Upper lobe of left lung (tissue), 6 donors: ENCODE data around the gene HEPACAM2. TPM values are rescaled to one million over a fixed set of nuclear protein-coding genes. Genes with fewer than 3 reads are reported as not detected.
A peak's percentile ranks its signal among the peaks of the same experiment; 100 is the strongest.

Source experiments
- ATAC-seq, 2 donors: fragments of 200-7000 bp; cut with Tn5 transposase; one replicate each; pipeline ENCODE4 v1.9.1; 2022; ENCODE audit warnings: mild to moderate bottlenecking in 2 of 2, moderate library complexity in 2 of 2; ENCODE audit not compliant: low FRiP score in 2 of 2
- DNase-seq, 2 donors: peaks; one replicate each; pipeline ENCODE4 v3.0.0-alpha.2; 2019 to 2020
- H3K27ac ChIP-seq, 4 donors: fragments of 200-600 bp; sonication (generic); one replicate each; pipeline ENCODE4 v1.5.1; 2016 to 2019
- H3K27me3 ChIP-seq, 4 donors: fragments of 200-600 bp; sonication (generic); one replicate each; pipeline ENCODE4 v1.5.1; 2017 to 2019
- H3K36me3 ChIP-seq, 4 donors: fragments of 200-600 bp; sonication (generic); one replicate each; pipeline ENCODE4 v1.5.1; 2016 to 2019
- H3K4me1 ChIP-seq, 4 donors: fragments of 200-600 bp; sonication (generic); one replicate each; pipeline ENCODE4 v1.5.1; 2018 to 2019
- H3K4me3 ChIP-seq, 4 donors: fragments of 200-600 bp; sonication (generic); one replicate each; pipeline ENCODE4 v1.5.1; 2017 to 2019; ENCODE audit warnings: mild to moderate bottlenecking in 2 of 4, moderate library complexity in 1 of 4
- H3K9me3 ChIP-seq, 4 donors: fragments of 200-600 bp; sonication (generic); one replicate each; pipeline ENCODE4 v1.5.1; 2018 to 2019
- EP300 ChIP-seq, 4 donors: sonication (generic); formaldehyde crosslinking; IDR thresholded peaks; one replicate each; pipeline ENCODE4 v1.5.1; 2017; ENCODE audit warnings: antibody characterized with exemption in 4 of 4, control low read depth in 2 of 4
- POLR2A ChIP-seq, 4 donors: fragments of 450-650 bp; IDR thresholded peaks; one replicate each; pipeline ENCODE4 v1.5.1; 2016 to 2017; ENCODE audit warnings: antibody characterized with exemption in 4 of 4, mild to moderate bottlenecking in 2 of 4
- POLR2AphosphoS5 ChIP-seq, 2 donors: sonication (generic); formaldehyde crosslinking; IDR thresholded peaks; one replicate each; pipeline ENCODE4 v1.5.1; 2017; ENCODE audit warnings: antibody characterized with exemption in 2 of 2
- WGBS, 2 donors: methylation state at CpG; one replicate each; pipeline ENCODE4 v1.1.5; 2017 to 2018; 5-methylcytosine and 5-hydroxymethylcytosine counted together
- total RNA-seq, 6 donors: library from RNA; depleted of rRNA in 4 of 6; stranded (reverse); fragments of >200 nt in 4 of 6; gene quantifications; one replicate each; pipeline versions ENCODE4 v1.1.0 to v1.2.1, GENCODE V29; 2016 to 2021
- TF ChIP-seq, protein P1 (sequence below), 6 experiments: fragments of 450-650 bp in 4 of 6; fragments of 200-600 bp in 2 of 6; sonication (generic) in 2 of 6; IDR thresholded peaks; one replicate each; pipeline ENCODE4 v1.5.1; 2016 to 2019; ENCODE audit warnings: antibody characterized with exemption in 6 of 6
- donor health status: DM: no; HTN: no; CAD: no; lungs with moderate emphysema.
- donor health status: DM: no; HTN: yes; CAD: no; lungs with severe emphysema.

HEPACAM2 gene
- total RNA-seq, 6 donors from 2014 or later, result 0.30 to 7.3 (median 0.30) TPM; not detected in 2

DNA sequence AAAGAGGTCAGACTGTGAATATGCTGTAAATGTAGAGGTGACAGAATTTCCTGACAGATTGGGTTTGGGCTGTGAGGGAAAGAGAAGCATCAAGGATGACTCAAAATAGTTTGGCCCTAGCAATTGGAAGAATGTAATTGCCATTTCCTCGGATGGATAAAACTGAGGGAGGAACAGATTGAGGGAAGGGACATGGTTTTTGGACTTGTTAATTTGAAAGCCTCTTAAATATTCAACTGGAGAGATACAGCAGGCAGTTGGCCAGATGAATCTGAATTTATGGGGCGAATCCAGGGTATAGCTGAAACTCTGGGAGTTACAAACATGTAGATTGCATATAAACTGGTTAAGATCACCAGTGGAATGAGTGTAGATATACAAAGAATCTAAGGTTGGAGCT is 9.3 kb upstream of the HEPACAM2 start:
- no peaks in the 10 kb centered on the region for H3K27me3 ChIP-seq

DNA sequence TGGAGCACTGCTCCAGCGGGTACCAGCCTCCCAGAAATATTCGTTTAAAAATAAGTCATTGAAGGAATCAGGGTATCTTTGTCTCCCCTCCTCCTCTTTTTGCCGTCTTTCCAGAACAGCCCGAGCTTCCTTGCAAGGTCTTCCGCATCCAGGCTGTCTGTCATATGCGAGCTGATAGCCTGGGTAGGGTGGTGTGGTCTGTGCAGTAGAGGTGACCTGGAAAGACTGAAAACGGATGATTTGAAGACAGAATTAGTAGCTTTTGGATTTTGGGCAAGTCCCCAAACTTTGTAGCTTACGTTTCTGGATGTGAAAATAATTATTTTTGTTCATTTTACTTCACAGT is 6.4 kb upstream of the HEPACAM2 start:
- 0 to 1% methylated on average over 8 of the region's 8 CpGs for WGBS, 2 donors
- DNase-seq (no peak), ATAC-seq (peak in 1 of 2 donors; percentile 35)
- Histone ChIP-seq H3K4me1 (peaks cover 12 to 20% (median 18%) of the 10 kb centered on the region in 4 donors), H3K4me3 (peak overlapping the region; percentile 61 to 91 (median 84)), H3K36me3 (no peaks in the 10 kb centered on the region), H3K27me3 (no peaks in the 10 kb centered on the region), H3K27ac (peak overlapping the region; percentile 47 to 85 (median 82)), H3K9me3 (no peaks in the 10 kb centered on the region)
- TF ChIP-seq, protein P1, sequence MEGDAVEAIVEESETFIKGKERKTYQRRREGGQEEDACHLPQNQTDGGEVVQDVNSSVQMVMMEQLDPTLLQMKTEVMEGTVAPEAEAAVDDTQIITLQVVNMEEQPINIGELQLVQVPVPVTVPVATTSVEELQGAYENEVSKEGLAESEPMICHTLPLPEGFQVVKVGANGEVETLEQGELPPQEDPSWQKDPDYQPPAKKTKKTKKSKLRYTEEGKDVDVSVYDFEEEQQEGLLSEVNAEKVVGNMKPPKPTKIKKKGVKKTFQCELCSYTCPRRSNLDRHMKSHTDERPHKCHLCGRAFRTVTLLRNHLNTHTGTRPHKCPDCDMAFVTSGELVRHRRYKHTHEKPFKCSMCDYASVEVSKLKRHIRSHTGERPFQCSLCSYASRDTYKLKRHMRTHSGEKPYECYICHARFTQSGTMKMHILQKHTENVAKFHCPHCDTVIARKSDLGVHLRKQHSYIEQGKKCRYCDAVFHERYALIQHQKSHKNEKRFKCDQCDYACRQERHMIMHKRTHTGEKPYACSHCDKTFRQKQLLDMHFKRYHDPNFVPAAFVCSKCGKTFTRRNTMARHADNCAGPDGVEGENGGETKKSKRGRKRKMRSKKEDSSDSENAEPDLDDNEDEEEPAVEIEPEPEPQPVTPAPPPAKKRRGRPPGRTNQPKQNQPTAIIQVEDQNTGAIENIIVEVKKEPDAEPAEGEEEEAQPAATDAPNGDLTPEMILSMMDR (IDR thresholded peaks at IDR 0.05), result no peak
- TF ChIP-seq POLR2A (IDR thresholded peaks at IDR 0.05) (no peak), EP300 (IDR thresholded peaks at IDR 0.05) (no peak), POLR2AphosphoS5 (IDR thresholded peaks at IDR 0.05) (no peak)

More for the DNA sequence above, 9.3 kb upstream of the HEPACAM2 start:
- TF ChIP-seq, protein P1 (IDR thresholded peaks at IDR 0.05), result no peak
- TF ChIP-seq POLR2A (IDR thresholded peaks at IDR 0.05) (no peak), EP300 (IDR thresholded peaks at IDR 0.05) (no peak), POLR2AphosphoS5 (IDR thresholded peaks at IDR 0.05) (no peak)
- ATAC-seq, result no peak
- WGBS, 2 donors, result 89 to 90% methylated on average over 2 of the region's 2 CpGs
- Histone ChIP-seq H3K4me1 (peaks cover 11 to 17% (median 13%) of the 10 kb centered on the region in 4 donors), H3K4me3 (no peak overlapping the region), H3K36me3 (no peaks in the 10 kb centered on the region), H3K9me3 (no peaks in the 10 kb centered on the region), H3K27ac (no peak overlapping the region)
- DNase-seq, result no peak

DNA sequence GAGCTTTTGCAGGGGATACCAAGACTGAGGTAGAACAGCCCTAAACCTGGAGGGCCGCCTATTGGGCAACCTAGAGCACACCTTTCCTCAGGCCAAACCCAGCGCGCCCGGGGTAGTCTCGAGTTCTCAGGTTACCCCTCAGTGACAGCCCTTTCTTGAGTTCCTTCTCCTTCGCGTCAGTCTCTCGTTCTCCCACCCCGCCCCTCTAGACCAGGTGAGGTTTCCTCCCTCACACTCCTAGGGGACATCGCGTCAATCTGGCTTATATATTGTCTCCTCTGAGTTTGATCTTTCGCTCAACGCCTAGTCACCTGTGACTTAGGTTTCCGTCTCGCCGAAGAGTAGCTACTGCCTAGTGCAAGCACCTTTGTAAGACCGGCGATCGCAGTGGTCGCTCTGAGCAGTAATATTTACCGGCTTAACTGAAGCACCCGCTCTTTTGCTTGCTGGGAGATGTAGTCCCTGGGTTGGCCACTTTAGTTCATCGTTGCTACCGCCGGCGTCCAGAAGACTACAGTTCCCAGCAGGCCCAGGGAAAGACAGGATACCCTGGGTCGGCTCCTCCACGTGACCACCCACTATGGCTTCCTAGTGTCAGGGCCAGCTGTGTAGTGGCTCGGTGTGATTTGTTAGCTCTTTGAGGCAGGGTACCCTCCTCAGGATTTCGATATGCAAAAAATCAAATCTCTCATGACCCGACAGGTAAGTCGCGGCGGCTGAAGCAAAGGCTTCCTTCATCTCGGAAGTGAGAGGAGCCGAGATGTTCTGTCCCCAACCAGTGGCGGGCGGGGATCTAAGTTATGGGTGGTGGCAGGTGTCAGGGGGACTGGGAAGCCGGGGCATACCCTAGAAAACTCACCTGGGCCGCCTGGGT is 5.8 kb upstream of the HEPACAM2 start, which contains the start of gene VPS50:
Gene VPS50, plus strand, starts transcription at position 568 of the 874 bp plus-strand sequence. Its CDS starts 102 bp downstream, at position 670.
- no peak for TF ChIP-seq EP300 (IDR thresholded peaks at IDR 0.05)
- TF ChIP-seq POLR2AphosphoS5 (IDR thresholded peaks at IDR 0.05), result peak in 1 of 2 donors; percentile 78
- peak in 3 of 4 donors; percentile 52 to 76 (median 57) for TF ChIP-seq POLR2A (IDR thresholded peaks at IDR 0.05)
- TF ChIP-seq, protein P1 (IDR thresholded peaks at IDR 0.05), result peak in 4 of 6 experiments; percentile 38 to 61 (median 43)
- H3K4me3 ChIP-seq, result peak within 1 kb of the TSS; percentile 61 to 91 (median 84)
- peak within 1 kb of the TSS; percentile 64 to 85 (median 82) for H3K27ac ChIP-seq
- H3K36me3 ChIP-seq, result no peaks in the 10 kb centered on the region
- DNase-seq (peak in 1 of 2 donors; percentile 98), ATAC-seq (peak; percentile 100)
- no peaks in the 10 kb centered on the region for H3K9me3 ChIP-seq
- 0% methylated on average over 27 to 40 of the region's 40 CpGs for WGBS, 2 donors
- peaks cover 12 to 20% (median 18%) of the 10 kb centered on the region in 4 donors for H3K4me1 ChIP-seq
- H3K27me3 ChIP-seq, result no peaks in the 10 kb centered on the region

DNA sequence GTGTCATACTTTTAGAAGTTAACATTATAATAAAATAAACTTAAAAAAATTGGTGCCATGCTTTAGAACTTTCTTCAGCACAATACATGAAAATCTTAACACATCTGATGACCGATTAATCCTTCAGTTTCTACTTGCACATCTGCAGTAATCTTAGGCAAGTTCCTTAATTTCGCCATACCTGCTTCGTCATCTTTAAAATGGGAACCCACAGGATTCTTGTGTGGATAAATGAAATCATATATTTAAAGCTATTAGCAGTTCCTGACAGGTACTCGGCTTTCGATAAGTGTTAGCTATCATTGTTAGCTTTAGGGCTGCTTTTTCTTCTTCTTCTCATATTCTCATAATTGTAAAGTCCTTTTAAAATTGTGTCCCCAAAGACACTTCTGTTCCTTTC is 5.0 kb upstream of the HEPACAM2 start:
- Histone ChIP-seq H3K9me3 (no peaks in the 10 kb centered on the region), H3K27ac (peak overlapping the region; percentile 64 to 85 (median 82)), H3K36me3 (no peaks in the 10 kb centered on the region), H3K4me3 (peak overlapping the region; percentile 61 to 91 (median 84)), H3K27me3 (no peaks in the 10 kb centered on the region), H3K4me1 (peaks cover 12 to 20% (median 18%) of the 10 kb centered on the region in 4 donors)
- TF ChIP-seq, protein P1 (IDR thresholded peaks at IDR 0.05), result no peak
- TF ChIP-seq POLR2A (IDR thresholded peaks at IDR 0.05) (no peak), EP300 (IDR thresholded peaks at IDR 0.05) (no peak), POLR2AphosphoS5 (IDR thresholded peaks at IDR 0.05) (no peak)
- no peak for DNase-seq
- ATAC-seq, result no peak
- 34 to 51% methylated on average over 5 of the region's 5 CpGs for WGBS, 2 donors
